GM21528 (cell line): ENCODE measurements around the gene USP12.
"Not testable (repeated sequence)": the region's sequence is repeated elsewhere in the genome, so short reads cannot be mapped to it uniquely, and the experiment has no call there.

ENCODE experiments used
- ATAC-seq: cut with Tn5 transposase; IDR thresholded peaks from one replicate; pipeline ENCODE4 v1.9.1; 2021; ENCODE audit warnings: mild to moderate bottlenecking, moderate library complexity; ENCODE audit not compliant: unreplicated experiment, low FRiP score

Gene USP12

DNA sequence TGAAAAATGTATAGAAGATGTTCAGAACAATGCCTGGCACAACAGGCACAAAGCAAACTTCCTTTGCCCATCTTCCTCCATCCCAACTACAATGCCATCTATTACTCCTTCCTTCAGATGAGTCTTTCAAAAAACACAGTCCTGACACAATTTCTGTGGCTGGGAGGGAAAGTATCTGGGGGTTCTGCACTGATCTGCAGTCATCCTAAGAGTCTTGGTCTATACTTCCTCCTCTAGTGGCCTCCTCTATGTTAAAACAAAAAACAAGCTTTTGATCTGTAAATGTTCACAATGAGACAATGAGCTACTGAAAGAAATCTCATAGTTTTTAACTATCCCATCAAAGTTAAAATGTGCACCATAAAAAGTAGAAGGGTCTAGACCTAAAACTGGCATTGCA, 44.8 kb downstream of the USP12 start:
- no peak for ATAC-seq

DNA sequence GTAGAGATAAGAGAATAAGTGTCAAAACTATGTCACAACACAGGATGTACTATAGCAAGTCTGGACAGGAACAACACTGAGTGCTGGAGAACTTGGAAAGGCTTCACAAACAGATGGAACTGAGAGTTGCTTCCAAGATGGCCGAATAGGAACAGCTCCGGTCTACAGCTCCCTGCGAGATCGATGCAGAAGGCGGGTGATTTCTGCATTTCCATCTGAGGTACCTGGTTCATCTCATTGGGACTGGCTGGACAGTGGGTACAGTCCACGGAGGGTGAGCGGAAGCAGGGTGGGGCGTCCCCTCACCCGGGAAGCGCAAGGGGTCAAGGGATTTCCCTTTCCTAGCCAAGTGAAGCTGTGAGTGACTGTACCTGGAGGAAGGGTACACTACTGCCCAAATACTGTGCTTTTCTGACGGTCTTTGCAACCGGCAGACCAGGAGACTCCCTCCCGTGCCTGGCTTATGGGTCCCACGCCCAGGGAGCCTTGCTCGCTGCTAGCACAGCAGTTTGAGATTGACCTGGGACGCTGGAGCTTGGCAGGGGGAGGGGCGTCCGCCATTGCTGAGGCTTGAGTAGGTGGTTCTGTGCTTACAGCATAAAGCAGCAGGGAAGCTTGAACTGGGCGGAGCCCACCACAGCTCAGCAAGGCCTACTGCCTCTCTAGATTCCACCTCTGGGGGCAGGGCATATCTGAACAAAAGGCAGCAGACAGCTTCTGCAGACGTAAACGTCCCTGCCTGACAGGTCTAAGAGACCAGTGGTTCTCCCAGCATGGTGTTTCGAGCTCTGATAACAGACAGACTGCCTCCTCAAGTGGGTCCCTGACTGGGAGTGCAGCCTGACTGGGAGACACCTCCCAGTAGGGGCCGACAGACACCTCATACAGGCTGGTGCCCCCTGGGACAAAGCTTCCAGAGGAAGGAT, 46.0 kb downstream of the USP12 start:
- ATAC-seq = no peak

DNA sequence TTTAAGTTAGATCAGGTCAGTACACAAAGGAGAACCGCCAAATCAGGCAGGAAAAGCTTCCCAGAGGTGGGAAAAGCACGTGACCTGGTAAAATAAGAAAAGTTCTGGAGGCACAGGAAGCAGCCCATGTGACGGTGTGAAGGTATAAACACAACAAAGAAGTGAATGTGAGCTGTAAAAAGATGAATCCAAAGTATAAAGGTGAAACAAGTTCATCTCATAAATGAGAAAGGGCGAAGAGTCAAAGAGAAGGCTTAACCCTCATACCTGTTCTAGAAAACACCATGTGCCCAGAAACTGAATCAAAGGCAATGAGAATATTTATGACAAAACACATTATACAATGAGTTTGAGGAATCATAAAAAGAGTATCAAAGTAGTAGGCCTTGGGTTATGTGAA, 47.0 kb downstream of the USP12 start:
- no peak for ATAC-seq

DNA sequence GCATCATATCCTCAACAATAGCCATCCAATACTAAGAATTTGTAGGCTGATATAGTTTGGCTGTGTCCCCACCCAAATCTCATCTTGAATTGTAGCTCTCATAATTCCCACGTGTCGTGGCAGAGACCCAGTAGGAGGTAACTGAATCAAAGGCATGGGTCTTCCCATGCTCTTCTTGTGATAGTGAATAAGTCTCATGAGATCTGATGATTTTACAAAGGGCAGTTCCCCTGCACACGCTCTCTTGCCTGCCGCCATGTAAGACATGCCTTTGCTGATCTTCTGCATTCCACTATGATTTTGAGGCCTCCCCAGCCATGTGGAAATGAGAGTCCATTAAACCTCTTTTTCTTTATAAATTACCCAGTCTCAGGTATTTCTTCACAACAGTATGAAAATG, 48.2 kb downstream of the USP12 start:
- ATAC-seq = not testable (repeated sequence)

DNA sequence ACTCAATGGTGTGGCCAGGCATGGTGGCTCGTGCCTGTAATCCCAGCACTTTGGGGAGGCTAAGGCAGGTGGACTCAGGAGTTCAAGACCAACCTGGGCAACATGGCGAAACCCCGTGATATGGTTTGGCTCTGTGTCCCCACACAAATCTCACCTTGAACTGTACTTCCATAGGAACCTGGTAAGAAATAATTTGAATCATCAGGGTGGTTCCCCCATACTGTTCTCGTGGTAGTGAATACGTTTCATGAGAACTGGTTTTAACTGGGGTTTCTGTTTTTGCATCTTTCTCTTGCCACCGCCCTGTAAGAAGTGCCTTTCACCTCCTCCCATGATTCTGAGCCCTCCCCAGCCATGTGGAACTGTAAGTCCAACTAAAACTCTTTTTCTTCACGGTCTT, 49.6 kb downstream of the USP12 start:
- ATAC-seq = no peak

DNA sequence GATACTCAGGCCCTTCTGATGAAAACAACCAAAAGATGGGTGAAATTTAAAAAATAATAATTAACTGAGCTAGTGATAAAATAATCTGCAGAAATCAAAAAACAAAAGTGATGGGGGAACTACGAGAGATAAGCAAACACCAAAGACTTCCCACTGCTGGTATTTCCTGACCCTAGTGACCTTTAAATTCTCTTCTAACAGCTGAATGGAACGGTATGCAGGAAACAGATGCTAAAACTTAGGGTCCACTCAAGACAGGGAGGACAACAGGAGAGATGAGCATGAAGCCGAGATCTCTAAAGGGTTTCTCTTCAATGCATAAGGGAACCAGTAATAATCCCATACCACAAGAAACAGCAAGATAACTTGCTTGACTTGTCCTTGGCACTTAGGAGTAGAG, 50.8 kb downstream of the USP12 start:
- ATAC-seq = no peak

DNA sequence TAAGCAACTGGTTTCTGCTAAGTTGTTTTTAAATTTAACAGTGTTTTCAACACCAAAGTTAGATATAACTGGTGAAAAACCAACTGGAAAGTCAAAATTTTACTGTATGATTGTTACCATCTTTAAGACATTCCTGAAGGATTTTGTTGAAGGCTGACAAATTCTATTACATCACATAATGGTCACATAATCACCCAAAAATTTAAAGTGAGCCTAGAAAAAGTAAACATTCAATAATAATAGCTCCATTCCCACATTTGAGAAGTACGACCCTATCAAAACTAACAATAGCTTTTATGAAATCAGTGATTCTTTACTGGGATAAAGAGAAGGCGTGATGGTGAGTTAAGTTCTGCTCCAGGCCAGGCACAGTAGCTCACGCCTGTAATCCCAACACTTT, 51.6 kb downstream of the USP12 start:
- ATAC-seq = no peak

DNA sequence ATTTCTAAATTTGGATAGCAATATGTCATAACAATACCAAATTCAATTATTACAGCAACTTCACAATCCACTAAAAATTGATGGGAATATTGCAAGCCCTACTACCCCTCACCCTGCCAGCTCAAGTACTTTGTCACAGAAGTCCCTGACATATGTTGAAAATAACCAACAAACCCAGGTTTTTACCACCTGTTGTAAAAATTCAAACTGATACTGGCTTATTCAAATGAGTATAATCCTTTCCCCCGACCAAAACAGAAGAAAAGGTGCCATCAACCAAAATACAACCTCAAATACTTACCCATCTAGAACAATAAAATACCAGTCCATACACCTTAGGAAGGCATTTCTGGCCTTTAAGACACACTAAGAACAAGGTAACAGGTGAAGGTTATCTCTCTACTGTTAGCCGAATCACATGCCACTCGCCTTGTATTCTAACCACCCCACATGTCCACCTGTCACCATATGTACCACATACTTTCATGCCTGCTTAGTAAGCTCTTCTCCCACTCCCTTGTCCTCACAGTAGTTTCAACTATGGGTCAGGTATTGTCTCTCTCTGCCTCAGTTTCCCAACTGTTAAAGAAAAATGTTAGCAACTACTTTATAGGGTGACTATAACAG, 53.1 kb downstream of the USP12 start:
- ATAC-seq = no peak

DNA sequence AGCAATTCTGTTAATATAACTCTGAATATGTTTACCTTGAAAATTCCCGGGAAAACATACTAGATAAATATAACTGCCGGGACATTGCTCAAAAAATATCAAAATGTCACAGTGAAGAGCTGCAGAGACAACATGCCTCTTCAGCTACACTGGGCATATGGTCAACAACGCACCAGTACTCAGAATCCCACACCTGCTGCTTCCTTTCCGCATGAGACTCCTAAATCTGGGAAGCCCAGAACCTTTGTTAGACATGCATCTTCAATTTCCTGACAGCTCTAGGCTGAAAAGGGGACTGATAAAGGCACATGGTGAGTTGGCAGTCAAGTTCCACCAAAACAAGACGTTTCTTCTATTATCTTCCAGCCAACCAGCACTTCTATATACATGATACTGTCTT, 53.7 kb downstream of the USP12 start:
- ATAC-seq = no peak

DNA sequence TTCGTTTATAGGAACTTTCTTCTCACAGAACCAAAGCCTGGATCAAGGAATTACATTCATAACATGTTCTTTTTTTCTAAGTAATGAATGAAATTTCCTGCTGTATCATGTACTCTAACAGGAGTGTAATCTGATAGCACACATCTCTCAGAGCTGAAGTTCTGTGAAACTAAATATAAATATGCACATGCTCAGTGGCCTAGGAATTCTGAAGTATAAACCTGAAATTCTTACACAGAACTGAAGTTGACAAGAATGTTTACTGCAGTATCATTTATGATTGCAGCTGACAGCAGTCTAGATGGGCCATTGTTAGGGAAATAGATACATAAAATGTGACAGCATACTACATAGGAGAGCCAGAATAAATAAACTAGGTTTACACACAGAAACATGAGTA, 54.5 kb downstream of the USP12 start:
- no peak for ATAC-seq

DNA sequence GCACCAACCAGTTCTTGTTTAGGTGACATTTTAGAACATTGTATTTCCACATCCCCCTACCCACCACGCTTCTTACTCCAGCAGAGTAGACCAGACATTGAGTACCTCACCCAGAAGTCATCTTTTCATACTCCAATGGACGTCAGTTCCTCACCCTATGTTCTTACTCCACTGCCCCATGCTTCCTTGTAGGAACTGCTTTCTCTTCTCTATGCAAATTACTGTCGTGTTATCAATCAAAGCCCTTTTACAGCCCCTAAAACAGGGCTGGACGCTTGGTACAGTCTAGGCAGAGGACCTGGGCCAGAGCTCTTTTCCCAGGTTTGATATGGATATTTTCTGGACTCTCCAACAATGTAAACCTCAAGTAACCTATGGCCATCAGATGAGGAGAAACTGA, 58.2 kb downstream of the USP12 start:
- ATAC-seq = no peak

DNA sequence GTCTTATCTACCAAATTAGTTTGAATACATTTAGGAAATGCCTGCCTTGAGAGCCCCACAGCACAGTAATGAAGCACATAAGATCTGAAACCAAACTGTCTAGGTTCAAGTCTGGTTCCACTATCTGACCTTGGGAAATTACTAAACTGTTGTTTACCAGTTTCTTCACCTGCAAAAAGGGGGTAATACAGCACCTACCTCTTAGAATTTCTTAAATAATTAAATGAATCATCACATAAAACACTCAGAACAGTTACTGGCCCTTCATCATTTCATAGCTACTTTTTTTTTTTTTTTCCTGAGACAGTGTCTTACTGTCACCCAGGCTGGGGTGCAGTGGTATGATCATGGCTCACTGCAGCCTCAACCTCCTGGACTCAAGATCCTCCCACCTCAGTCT, 59.6 kb downstream of the USP12 start:
- no peak for ATAC-seq

DNA sequence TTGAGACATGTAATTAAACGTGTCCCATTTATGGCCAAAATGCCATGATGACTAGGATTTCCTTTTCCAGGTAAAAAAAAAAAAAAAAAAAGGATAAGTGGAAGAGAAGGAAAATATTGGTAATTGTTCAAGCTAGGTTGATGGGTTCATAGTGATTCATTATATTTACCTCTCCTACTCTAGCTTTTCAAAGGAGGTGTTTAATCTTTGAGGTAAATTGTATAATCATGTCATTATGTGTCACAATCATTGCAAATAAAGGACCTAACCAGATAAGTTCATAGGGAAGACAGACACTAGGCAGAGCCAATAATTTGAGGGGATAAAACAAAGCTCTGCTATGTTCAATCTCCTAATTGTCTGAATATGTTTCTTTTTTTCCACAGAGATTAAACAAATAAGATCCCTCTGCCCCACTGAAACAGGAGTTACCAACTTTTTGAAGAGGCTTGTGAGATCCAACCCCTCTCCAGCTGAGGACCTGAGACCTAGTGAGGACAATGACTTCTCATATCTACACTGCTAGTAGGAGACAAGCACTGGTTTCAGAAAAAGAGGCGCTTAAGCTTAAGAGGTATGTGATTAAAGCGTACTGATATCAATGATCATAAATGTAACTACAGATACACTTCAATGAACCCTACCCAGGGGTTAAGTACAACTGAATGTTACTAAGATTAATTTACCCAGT, 61.4 kb downstream of the USP12 start:
- ATAC-seq = no peak

DNA sequence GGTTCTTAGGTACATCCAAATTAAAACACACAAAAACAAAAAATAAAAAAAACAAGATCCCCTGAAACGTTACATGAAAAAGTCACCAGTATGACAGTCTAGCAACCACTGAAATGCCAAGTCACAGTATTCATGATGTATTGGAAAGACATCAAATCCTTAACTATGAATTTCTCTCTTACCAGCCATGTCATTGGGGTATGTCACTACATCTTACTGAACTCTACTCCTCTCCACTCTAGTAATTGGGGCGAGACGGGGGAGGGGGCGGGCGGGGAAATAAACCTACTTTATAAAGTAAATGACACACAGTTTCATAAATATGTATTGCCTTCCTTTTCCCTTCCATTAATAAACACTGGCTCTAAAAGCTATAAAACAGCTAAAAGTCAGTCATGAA, 65.5 kb downstream of the USP12 start:
- no peak for ATAC-seq

DNA sequence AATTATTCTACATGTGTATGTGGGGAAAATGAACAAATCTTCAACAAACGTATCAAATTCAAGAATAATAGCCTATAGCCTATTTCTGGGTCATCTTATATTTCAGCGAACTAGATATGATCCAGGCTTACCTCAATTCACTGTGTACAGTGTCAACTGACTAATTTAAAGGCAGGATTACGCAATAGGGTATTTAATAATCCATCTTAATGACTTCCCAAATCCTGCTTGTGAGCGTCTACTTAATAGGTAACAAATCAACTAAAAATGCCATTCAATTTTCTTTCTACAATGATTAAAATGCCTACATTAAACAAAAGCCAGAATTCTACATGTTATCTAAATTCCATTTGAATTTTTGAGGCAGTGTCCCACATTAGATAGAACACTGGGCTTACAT, 67.0 kb downstream of the USP12 start:
- no peak for ATAC-seq

DNA sequence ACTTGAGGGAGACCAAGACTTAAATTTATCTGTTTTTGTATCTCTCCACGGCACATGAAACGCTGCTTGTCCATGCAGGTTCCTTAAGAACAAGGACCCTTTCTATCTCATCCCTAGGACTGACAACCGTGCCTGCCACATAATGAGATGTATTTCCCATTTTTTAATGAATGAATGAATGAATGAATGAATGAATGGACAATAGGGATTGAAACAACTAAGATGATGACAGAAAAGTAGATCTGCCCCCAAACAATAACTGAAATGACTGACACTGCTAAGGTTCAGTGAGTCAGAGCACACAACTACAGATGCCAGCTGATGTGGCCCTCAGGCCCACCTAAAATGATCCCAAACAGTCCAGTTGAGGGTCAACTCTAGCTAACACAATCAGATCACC, 69.8 kb downstream of the USP12 start:
- ATAC-seq = no peak

DNA sequence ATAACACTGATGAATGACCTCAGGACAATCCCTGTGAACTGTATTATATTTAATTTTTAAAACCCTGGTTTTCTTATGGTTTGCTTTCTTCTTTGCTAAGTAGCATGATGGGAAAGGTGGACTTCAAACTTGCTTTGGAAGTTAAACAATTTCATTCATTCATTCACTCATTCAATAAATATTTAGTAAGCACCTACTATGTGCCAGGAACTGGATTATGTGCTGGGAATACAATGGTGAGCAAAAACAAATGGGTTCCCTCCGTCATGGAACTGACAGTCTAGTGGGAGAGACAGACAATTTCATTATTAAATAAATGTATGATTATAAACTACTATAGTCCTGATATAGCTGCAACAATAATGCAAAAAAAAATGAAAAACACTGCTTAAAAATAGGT, 70.3 kb downstream of the USP12 start:
- no peak for ATAC-seq

DNA sequence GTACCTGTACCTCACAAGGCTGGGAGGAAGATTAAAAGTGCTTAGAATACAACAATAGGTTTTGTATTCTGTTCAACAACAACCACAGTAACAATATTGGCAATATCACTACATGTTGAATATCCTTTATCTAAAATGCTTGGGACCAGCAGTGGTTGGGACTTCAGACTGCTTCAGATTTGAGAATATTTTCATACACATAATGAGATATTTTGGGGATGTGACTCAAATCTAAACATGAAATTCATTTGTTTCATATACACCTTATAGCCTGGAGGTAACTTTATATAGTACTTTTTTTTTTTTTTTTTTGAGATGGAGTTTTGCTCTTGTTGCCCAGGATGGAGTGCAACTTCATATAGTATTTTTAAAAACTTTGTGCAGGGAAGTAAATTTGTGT, 73.9 kb downstream of the USP12 start:
- no peak for ATAC-seq

DNA sequence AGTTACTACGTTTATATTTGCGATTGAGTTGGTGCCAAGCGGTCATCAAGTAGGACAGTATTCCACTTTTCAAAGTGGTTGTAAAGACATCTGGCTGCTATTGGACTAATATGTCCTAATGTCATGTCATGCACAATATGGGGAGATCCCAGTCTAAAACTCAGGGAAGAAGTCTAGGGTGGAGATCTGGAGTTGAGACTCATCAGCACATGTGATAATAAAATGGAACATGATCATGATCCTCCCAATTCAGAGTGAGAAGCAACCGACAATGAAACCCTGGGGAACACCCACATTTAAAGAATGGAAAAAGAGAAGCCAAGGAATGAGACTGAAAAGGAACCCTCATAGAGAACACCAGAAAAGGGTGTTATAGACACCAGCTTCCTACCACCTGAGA, 80.2 kb downstream of the USP12 start:
- no peak for ATAC-seq

DNA sequence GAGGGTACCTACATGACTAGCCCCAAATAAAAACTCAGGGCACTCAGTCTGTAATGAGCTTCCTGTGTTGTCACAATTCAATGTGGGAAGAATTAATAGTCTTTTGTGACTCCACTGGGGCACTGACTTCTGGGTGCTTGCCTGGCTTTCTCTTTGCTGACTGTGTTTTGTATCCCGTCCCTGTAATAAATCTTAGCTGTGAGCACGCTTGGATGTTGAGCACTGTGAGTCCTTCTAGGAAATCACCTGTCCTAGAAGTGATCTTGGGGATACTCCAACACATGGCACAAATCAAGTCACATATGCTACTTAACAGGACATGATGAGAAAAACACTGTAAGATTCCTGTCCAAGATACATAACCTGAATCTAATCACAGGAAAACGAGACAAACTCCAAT, 83.0 kb downstream of the USP12 start:
- no peak for ATAC-seq

DNA sequence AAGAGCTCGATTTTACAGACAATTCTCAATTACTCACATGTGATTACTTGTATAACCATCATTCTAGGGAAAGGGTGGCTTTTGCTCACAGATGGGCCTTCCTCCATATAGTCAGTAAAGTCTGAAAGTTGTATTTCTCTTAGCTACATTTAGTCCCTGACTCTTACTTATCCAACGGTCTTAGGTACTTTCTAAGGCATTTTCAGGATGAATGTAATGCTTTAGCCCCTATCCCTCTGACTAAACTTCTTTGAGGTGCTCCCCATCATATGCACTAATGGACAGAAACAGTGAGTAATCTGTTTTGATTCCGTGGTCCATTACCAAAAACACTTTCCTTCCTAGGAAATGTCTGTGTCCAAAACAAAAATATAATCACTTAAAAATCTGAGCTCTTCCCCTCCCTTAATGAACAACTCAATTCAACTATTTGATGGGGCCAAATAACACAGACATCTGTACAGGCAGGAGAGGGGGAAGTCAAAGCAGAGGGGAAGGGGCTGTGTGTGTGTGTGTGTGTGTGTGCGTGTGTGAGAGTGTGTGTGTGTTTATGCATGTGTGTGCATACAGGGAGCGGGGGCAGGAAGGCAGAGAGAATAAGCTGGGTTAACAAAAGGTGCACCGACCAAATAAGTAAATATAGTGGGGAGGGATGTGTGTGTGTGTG, 84.9 kb downstream of the USP12 start:
- ATAC-seq = no peak
